ENCODE measurements around the gene SYCP3.

- TF ChIP-seq CTCF (IDR thresholded peaks at IDR 0.05) (no peak), POLR2AphosphoS5 (IDR thresholded peaks at IDR 0.05) (no peak), POLR2A (IDR thresholded peaks at IDR 0.05) (no peak), EP300 (IDR thresholded peaks at IDR 0.05) (no peak)
Measured at GRCh38 chr12:101746196-101746595, 6.9 kb upstream of the SYCP3 start.

All from suprapubic skin (tissue), 4 donors.